ENCODE data around the gene AREG.

AREG gene

DNA sequence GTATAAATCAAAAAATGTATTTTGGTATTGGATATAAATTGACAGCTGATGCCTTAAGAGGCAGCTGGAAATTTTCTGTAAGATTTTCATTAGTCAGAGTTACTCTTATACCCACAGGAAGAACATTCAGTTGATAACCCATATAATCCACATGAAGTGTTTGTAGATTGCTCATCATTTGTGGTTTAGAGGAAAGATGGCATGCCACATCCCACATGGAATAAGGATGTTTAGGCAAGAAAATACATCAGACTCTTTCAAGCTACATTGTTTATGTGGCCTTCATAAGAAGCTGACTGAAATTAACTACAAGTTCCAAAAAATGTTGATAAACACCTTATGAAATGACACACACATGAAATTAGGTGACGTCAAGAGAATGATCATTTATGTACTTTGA, 56.6 kb downstream of the AREG start:
- Histone ChIP-seq H3K9me3 (replicated peaks; ENCODE audit: insufficient read depth, low read length) (no peaks in the 10 kb centered on the region), H3F3A (ENCODE audit: insufficient read depth, low read length) (no peaks in the 10 kb centered on the region), H3K9me2 (replicated peaks; ENCODE audit: insufficient read depth, low read length) (no peaks in the 10 kb centered on the region), H2AFZ (ENCODE audit: low read length) (no peak overlapping the region), H3K4me2 (ENCODE audit: low read depth, low read length) (no peak overlapping the region), H4K20me1 (ENCODE audit: insufficient read depth, low read length) (no peaks in the 10 kb centered on the region), H3K27ac (ENCODE audit: low read length) (no peak overlapping the region), H3K27me3 (replicated peaks; ENCODE audit: insufficient read depth, low read length) (no peaks in the 10 kb centered on the region), H3K79me2 (ENCODE audit: low read length) (no peaks in the 10 kb centered on the region), H3K4me1 (ENCODE audit: low read length) (0 out of 2 replicates have a peak, but pooled peaks cover 4% of the 10 kb centered on the region), H3K9ac (ENCODE audit: low read length) (no peak overlapping the region), H3K4me3 (ENCODE audit: low read length) (no peak overlapping the region), H3K36me3 (replicated peaks; ENCODE audit: insufficient read depth, low read length) (no peaks in the 10 kb centered on the region)
- no peak for TF ChIP-seq EZH2 (optimal IDR thresholded peaks at IDR 0.05; ENCODE audit: low read depth, low read length)
- TF ChIP-seq, protein P1, sequence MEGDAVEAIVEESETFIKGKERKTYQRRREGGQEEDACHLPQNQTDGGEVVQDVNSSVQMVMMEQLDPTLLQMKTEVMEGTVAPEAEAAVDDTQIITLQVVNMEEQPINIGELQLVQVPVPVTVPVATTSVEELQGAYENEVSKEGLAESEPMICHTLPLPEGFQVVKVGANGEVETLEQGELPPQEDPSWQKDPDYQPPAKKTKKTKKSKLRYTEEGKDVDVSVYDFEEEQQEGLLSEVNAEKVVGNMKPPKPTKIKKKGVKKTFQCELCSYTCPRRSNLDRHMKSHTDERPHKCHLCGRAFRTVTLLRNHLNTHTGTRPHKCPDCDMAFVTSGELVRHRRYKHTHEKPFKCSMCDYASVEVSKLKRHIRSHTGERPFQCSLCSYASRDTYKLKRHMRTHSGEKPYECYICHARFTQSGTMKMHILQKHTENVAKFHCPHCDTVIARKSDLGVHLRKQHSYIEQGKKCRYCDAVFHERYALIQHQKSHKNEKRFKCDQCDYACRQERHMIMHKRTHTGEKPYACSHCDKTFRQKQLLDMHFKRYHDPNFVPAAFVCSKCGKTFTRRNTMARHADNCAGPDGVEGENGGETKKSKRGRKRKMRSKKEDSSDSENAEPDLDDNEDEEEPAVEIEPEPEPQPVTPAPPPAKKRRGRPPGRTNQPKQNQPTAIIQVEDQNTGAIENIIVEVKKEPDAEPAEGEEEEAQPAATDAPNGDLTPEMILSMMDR (IDR thresholded peaks at IDR 0.05; ENCODE audit: low read length): no peak
- TF ChIP-seq EZH2phosphoT487 (IDR thresholded peaks at IDR 0.05; ENCODE audit: low read length): no peak
- no peak for DNase-seq

DNA sequence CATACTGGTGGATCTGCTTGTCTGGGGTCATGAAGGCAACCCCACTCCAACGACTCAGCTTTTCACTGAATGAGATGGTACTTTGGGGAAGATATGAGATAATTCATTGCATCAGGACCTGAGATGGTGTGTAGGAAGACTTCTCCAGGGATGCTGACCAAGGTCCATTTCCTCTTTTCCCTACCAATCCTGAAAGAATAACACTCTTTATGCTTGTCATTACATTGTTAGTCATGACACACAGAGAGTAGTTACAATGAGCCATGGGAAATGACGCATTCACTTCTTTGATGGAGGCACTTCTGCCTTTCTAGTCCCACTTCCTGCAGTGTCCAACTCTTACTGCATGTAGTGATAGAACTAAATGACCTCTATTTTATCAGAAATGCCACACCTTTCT, 58.6 kb downstream of the AREG start:
- Histone ChIP-seq H3K79me2 (ENCODE audit: low read length) (no peaks in the 10 kb centered on the region), H3K36me3 (replicated peaks; ENCODE audit: insufficient read depth, low read length) (no peaks in the 10 kb centered on the region), H3F3A (ENCODE audit: insufficient read depth, low read length) (no peaks in the 10 kb centered on the region), H3K27me3 (replicated peaks; ENCODE audit: insufficient read depth, low read length) (no peaks in the 10 kb centered on the region), H3K27ac (ENCODE audit: low read length) (no peak overlapping the region), H2AFZ (ENCODE audit: low read length) (no peak overlapping the region), H3K9me3 (replicated peaks; ENCODE audit: insufficient read depth, low read length) (no peaks in the 10 kb centered on the region), H3K4me2 (ENCODE audit: low read depth, low read length) (no peak overlapping the region), H3K4me1 (ENCODE audit: low read length) (0 out of 2 replicates have a peak, but pooled peaks cover 4% of the 10 kb centered on the region), H3K4me3 (ENCODE audit: low read length) (no peak overlapping the region), H3K9me2 (replicated peaks; ENCODE audit: insufficient read depth, low read length) (no peaks in the 10 kb centered on the region), H4K20me1 (ENCODE audit: insufficient read depth, low read length) (no peaks in the 10 kb centered on the region), H3K9ac (ENCODE audit: low read length) (no peak overlapping the region)
- DNase-seq: no peak
- TF ChIP-seq, protein P1 (IDR thresholded peaks at IDR 0.05; ENCODE audit: low read length): no peak
- no peak for TF ChIP-seq EZH2phosphoT487 (IDR thresholded peaks at IDR 0.05; ENCODE audit: low read length)
- TF ChIP-seq EZH2 (optimal IDR thresholded peaks at IDR 0.05; ENCODE audit: low read depth, low read length): no peak

- no peak for TF ChIP-seq EZH2phosphoT487 (IDR thresholded peaks at IDR 0.05; ENCODE audit: low read length)
- no peak for TF ChIP-seq EZH2 (optimal IDR thresholded peaks at IDR 0.05; ENCODE audit: low read depth, low read length)
- TF ChIP-seq, protein P1 (IDR thresholded peaks at IDR 0.05; ENCODE audit: low read length): no peak
- Histone ChIP-seq H2AFZ (ENCODE audit: low read length) (no peak overlapping the region), H4K20me1 (ENCODE audit: insufficient read depth, low read length) (no peaks in the 10 kb centered on the region), H3K27me3 (replicated peaks; ENCODE audit: insufficient read depth, low read length) (no peaks in the 10 kb centered on the region), H3K27ac (ENCODE audit: low read length) (no peak overlapping the region), H3K9me3 (replicated peaks; ENCODE audit: insufficient read depth, low read length) (no peaks in the 10 kb centered on the region), H3K9me2 (replicated peaks; ENCODE audit: insufficient read depth, low read length) (no peaks in the 10 kb centered on the region), H3K9ac (ENCODE audit: low read length) (no peak overlapping the region), H3K79me2 (ENCODE audit: low read length) (no peaks in the 10 kb centered on the region), H3K4me2 (ENCODE audit: low read depth, low read length) (no peak overlapping the region), H3F3A (ENCODE audit: insufficient read depth, low read length) (no peaks in the 10 kb centered on the region), H3K36me3 (replicated peaks; ENCODE audit: insufficient read depth, low read length) (no peaks in the 10 kb centered on the region), H3K4me1 (ENCODE audit: low read length) (0 out of 2 replicates have a peak, but pooled peaks cover 4% of the 10 kb centered on the region), H3K4me3 (ENCODE audit: low read length) (no peak overlapping the region)
- no peak for DNase-seq
Observed at GRCh38 chr4:74504212-74504611, 59.3 kb downstream of the AREG start.
